Aorta (tissue), 5 donors: ENCODE results near the gene ZBTB7C. TPM values are rescaled to one million over a fixed set of nuclear protein-coding genes. Genes with fewer than 3 reads are reported as not detected.
A peak's percentile ranks its signal among the peaks of the same experiment; 100 is the strongest.

Experiments used
- ATAC-seq: fragments of 200-7000 bp; cut with Tn5 transposase; one replicate; pipeline ENCODE4 v1.9.1; 2022; ENCODE audit warnings: moderate library complexity; ENCODE audit not compliant: low FRiP score
- DNase-seq, 2 donors: peaks; one replicate each; pipeline ENCODE4 v3.0.0-alpha.2; 2020
- H3K27ac ChIP-seq, 2 donors: one replicate each; pipeline ENCODE4 v1.5.1; 2013; ENCODE audit warnings: low read length in 2 of 2, mild to moderate bottlenecking in 2 of 2, moderate library complexity in 2 of 2, control low read depth in 1 of 2, inconsistent platforms in 1 of 2, low read depth in 1 of 2
- H3K27me3 ChIP-seq, 2 donors: one replicate each; pipeline ENCODE4 v1.6.1; 2013; ENCODE audit warnings: control low read depth in 1 of 2, low read length in 1 of 2, mild to moderate bottlenecking in 1 of 2, moderate library complexity in 1 of 2; ENCODE audit not compliant: insufficient read depth in 2 of 2, control insufficient read depth in 1 of 2
- H3K36me3 ChIP-seq, 2 donors: one replicate each; pipeline ENCODE4 v1.6.1; 2013; ENCODE audit warnings: control low read depth in 1 of 2, low read length in 1 of 2, mild to moderate bottlenecking in 1 of 2; ENCODE audit not compliant: insufficient read depth in 2 of 2, control insufficient read depth in 1 of 2
- H3K4me1 ChIP-seq, 2 donors: one replicate each; pipeline ENCODE4 v1.6.1; 2013; ENCODE audit warnings: low read length in 2 of 2, control low read depth in 1 of 2, mild to moderate bottlenecking in 1 of 2, moderate library complexity in 1 of 2; ENCODE audit not compliant: insufficient read depth in 2 of 2, control insufficient read depth in 1 of 2
- H3K4me3 ChIP-seq, 2 donors: one replicate each; pipeline ENCODE4 v1.5.1; 2013; ENCODE audit warnings: low read length in 2 of 2, control low read depth in 1 of 2, mild to moderate bottlenecking in 1 of 2
- H3K9me3 ChIP-seq: one replicate; pipeline ENCODE4 v1.6.1; 2013; ENCODE audit warnings: mild to moderate bottlenecking, low read length; ENCODE audit not compliant: control insufficient read depth
- WGBS, 2 donors: extraction: QIAGEN DNeasy Blood & Tissue Kit; methylation state at CpG; one replicate each; pipeline ENCODE4 v1.1.7; 2013; 5-methylcytosine and 5-hydroxymethylcytosine counted together
- intact Hi-C, 2 donors: fragments of 100-400 bp; cut with DNase I; formaldehyde crosslinking; loops; one replicate each; pipeline versions ENCODE4 v1.14.2 to v1.15.0; 2022
- polyA plus RNA-seq, 2 donors: library from polyadenylated mRNA; stranded (reverse); fragments of 200-250 nt; gene quantifications; one replicate each; pipeline ENCODE4 v1.2.3, GENCODE V29; 2013
- total RNA-seq, 2 donors: library from RNA; stranded (reverse); fragmentation: NEBNext Ultra II Directional; extraction: Animal tissue kit (Norgen Biotek cat#: 25700); gene quantifications; one replicate each; pipeline ENCODE4 v1.2.1, GENCODE V29; 2021
- donor health status: healthy with polysubstance abuse.
- donor health status: Bipolar disorder and iron deficiency.
- donor health status: DM: no; HTN: no; CAD: no.
- donor health status: DM: no; HTN: no; CAD: no.
- donor health status: DM: yes; HTN: yes; CAD: no.

Gene ZBTB7C
- total and polyA plus RNA-seq, 4 donors: 0.69 to 22.4 (median 10.0) TPM

GRCh38 chr18:48428475-48429177 is 19.4 kb upstream of the ZBTB7C start:
- H3K27me3 ChIP-seq: no peaks in the 10 kb centered on the region
- peak; percentile 47 for ATAC-seq
- no peaks in the 10 kb centered on the region for H3K4me1 ChIP-seq
- no peaks in the 10 kb centered on the region for H3K9me3 ChIP-seq
- H3K27ac ChIP-seq: no peak overlapping the region
- H3K4me3 ChIP-seq: no peak overlapping the region
- intact Hi-C loops: no loop called here
- no peak for DNase-seq
- H3K36me3 ChIP-seq: no peaks in the 10 kb centered on the region
- 88 to 90% methylated on average over 9 of the region's 9 CpGs for WGBS, 2 donors

- ATAC-seq (no peak), DNase-seq (no peak)
- Histone ChIP-seq H3K4me3 (no peak overlapping the region), H3K4me1 (no peaks in the 10 kb centered on the region), H3K9me3 (no peaks in the 10 kb centered on the region), H3K27ac (no peak overlapping the region), H3K27me3 (no peaks in the 10 kb centered on the region), H3K36me3 (no peaks in the 10 kb centered on the region)
- 61 to 72% methylated on average over 12 of the region's 12 CpGs for WGBS, 2 donors
- intact Hi-C loops: no loop called here
Observed at GRCh38 chr18:48422947-48423378, 13.8 kb upstream of the ZBTB7C start.

- 83 to 85% methylated on average over 10 of the region's 10 CpGs for WGBS, 2 donors
- Histone ChIP-seq H3K4me1 (no peaks in the 10 kb centered on the region), H3K36me3 (no peaks in the 10 kb centered on the region), H3K27me3 (no peaks in the 10 kb centered on the region), H3K27ac (peak overlapping the region; percentile 2 to 79), H3K4me3 (no peak overlapping the region), H3K9me3 (no peaks in the 10 kb centered on the region)
- DNase-seq (no peak), ATAC-seq (no peak)
- intact Hi-C loops: no loop called here
Observed at GRCh38 chr18:48419277-48420022, 10.3 kb upstream of the ZBTB7C start.

- peak in 1 of 2 donors; percentile 79 for DNase-seq
- H3K27ac ChIP-seq: peak overlapping the region; percentile 52 to 79
- no peaks in the 10 kb centered on the region for H3K9me3 ChIP-seq
- no peaks in the 10 kb centered on the region for H3K36me3 ChIP-seq
- peak; percentile 84 for ATAC-seq
- H3K27me3 ChIP-seq: no peaks in the 10 kb centered on the region
- no peaks in the 10 kb centered on the region for H3K4me1 ChIP-seq
- no peak overlapping the region for H3K4me3 ChIP-seq
- intact Hi-C loops: no loop called here
- WGBS, 2 donors: 17 to 20% methylated on average over 9 of the region's 9 CpGs
Observed at GRCh38 chr18:48418539-48419276, 9.5 kb upstream of the ZBTB7C start.

- ATAC-seq (no peak), DNase-seq (no peak)
- H3K4me1 ChIP-seq: no peaks in the 10 kb centered on the region
- no peak overlapping the region for H3K4me3 ChIP-seq
- H3K27me3 ChIP-seq: no peaks in the 10 kb centered on the region
- intact Hi-C loops: no loop called here
- no peaks in the 10 kb centered on the region for H3K36me3 ChIP-seq
- 72 to 78% methylated on average over 4 of the region's 4 CpGs for WGBS, 2 donors
- peak overlapping the region in 1 of 2 donors; percentile 52 for H3K27ac ChIP-seq
- H3K9me3 ChIP-seq: no peaks in the 10 kb centered on the region
Observed at GRCh38 chr18:48417985-48418384, 8.8 kb upstream of the ZBTB7C start.

- no peak for DNase-seq
- H3K4me3 ChIP-seq: no peak overlapping the region
- intact Hi-C loops: loop anchor here (5.0 kb wide), 3 partner anchors 34 to 381 kb away; no protein-coding TSS in a partner anchor
Observed at GRCh38 chr18:48413342-48413741, 4.2 kb upstream of the ZBTB7C start.

GRCh38 chr18:48412339-48412929 is 3.3 kb upstream of the ZBTB7C start:
- H3K4me1 ChIP-seq: no peaks in the 10 kb centered on the region
- no peak for ATAC-seq
- no peaks in the 10 kb centered on the region for H3K36me3 ChIP-seq
- intact Hi-C loops: loop anchor here (5.0 kb wide), 3 partner anchors 35 to 380 kb away; no protein-coding TSS in a partner anchor
- WGBS, 2 donors: 36 to 40% methylated on average over 7 of the region's 7 CpGs
- DNase-seq: no peak
- H3K27ac ChIP-seq: no peak overlapping the region
- H3K4me3 ChIP-seq: no peak overlapping the region
- no peaks in the 10 kb centered on the region for H3K27me3 ChIP-seq
- H3K9me3 ChIP-seq: no peaks in the 10 kb centered on the region

More at GRCh38 chr18:48413342-48413741, 4.2 kb upstream of the ZBTB7C start:
- H3K36me3 ChIP-seq: no peaks in the 10 kb centered on the region
- no peaks in the 10 kb centered on the region for H3K4me1 ChIP-seq
- H3K27me3 ChIP-seq: no peaks in the 10 kb centered on the region
- H3K27ac ChIP-seq: no peak overlapping the region
- H3K9me3 ChIP-seq: no peaks in the 10 kb centered on the region
- 92 to 100% methylated on average over 3 of the region's 3 CpGs for WGBS, 2 donors
- no peak for ATAC-seq
